K562 (cell line): ENCODE data around the gene ATRIP. TPM values are rescaled to one million over a fixed set of nuclear protein-coding genes. Genes with fewer than 3 reads are reported as not detected.
"Not testable (repeated sequence)": the region's sequence is repeated elsewhere in the genome, so short reads cannot be mapped to it uniquely, and the experiment has no call there.

ENCODE experiments used
- ATAC-seq: fragments of 200-7000 bp; cut with Tn5 transposase; 3 replicates; pipeline ENCODE4 v1.9.1; 2020; ENCODE audit warnings: moderate library complexity
- BruUV-seq: library from RNA; stranded (reverse); fragments of 400-500 nt; replicated peaks from 2 replicates; lab custom pipeline; 2021; lab: Mats Ljungman, UMichigan
- CTCF ChIA-PET: fragments of 300-600 bp; formaldehyde crosslinking; extraction: SDS; loops from one replicate; lab custom pipeline; 2021; ENCODE audit warnings: low intra/inter-chr PET ratio; lab: Yijun Ruan, JAX
- POLR2A ChIA-PET: fragments of 300-600, 350-650 bp; sonication (Branson Sonifier 250); formaldehyde crosslinking; extraction: SDS; loops from one replicate; lab custom pipeline; 2021; ENCODE audit warnings: antibody characterized with exemption, inconsistent platforms; lab: Yijun Ruan, JAX
- DNase-seq, 4 experiments: peaks; one replicate each; pipeline versions ENCODE4 v3.0.0 to v3.0.0-alpha.2; 2011 to 2018; ENCODE audit warnings: low spot score in 3 of 4, mixed read lengths in 3 of 4; ENCODE audit errors: extremely low read depth in 1 of 4
- FAIRE-seq: peaks from 2 replicates; lab custom pipeline; 2011; peaks lifted over from hg19 to GRCh38; lab: Jason Lieb, UNC
- H2AFZ ChIP-seq: 2 replicates; pipeline ENCODE4 v1.6.0; 2011; ENCODE audit warnings: low read depth, low read length, control low read depth, inconsistent platforms
- H3K27ac ChIP-seq: fragments of 200-600 bp; 3 replicates; pipeline ENCODE4 v1.8.0; 2011; ENCODE audit warnings: low read depth, mild to moderate bottlenecking, control low read depth, inconsistent platforms, low read length, moderate library complexity, mixed read lengths; ENCODE audit errors: extremely low read depth
- H3K27me3 ChIP-seq, 2 experiments: fragments of 300-600 bp in 1 of 2; 2 replicates in 1 of 2; 3 replicates in 1 of 2; pipeline versions ENCODE4 v1.6.0 to v1.8.0; 2011; ENCODE audit warnings: inconsistent platforms in 2 of 2, low read length in 2 of 2, mild to moderate bottlenecking in 1 of 2, mixed read lengths in 1 of 2, moderate library complexity in 1 of 2; ENCODE audit not compliant: control insufficient read depth in 2 of 2, insufficient read depth in 2 of 2
- H3K36me3 ChIP-seq: fragments of 300-600 bp; 3 replicates; pipeline ENCODE4 v1.8.0; 2011; ENCODE audit warnings: mild to moderate bottlenecking, low read length, inconsistent platforms; ENCODE audit not compliant: control insufficient read depth, insufficient read depth
- H3K4me1 ChIP-seq, 2 experiments: fragments of 200-600 bp in 1 of 2; replicated peaks in 1 of 2; 2 replicates in 1 of 2; 3 replicates in 1 of 2; pipeline versions ENCODE4 v1.5.1 to v1.8.0; 2011; ENCODE audit warnings: inconsistent platforms in 2 of 2, low read length in 2 of 2, mild to moderate bottlenecking in 1 of 2, mixed read lengths in 1 of 2, moderate library complexity in 1 of 2; ENCODE audit not compliant: control insufficient read depth in 2 of 2, insufficient read depth in 2 of 2
- H3K4me2 ChIP-seq: 2 replicates; pipeline ENCODE4 v1.6.1; 2011; ENCODE audit warnings: low read length, control low read depth, inconsistent platforms, mixed read lengths; ENCODE audit not compliant: insufficient read depth
- H3K4me3 ChIP-seq: fragments of 200-600 bp; sonication (generic), shearing (Covaris generic); 2 replicates; pipeline ENCODE4 v1.5.1; 2016; ENCODE audit warnings: control low read depth, inconsistent platforms
- H3K79me2 ChIP-seq: fragments of 200-600 bp; 3 replicates; pipeline ENCODE4 v1.8.0; 2011; ENCODE audit warnings: low read length, inconsistent platforms; ENCODE audit not compliant: control insufficient read depth, insufficient read depth
- H3K9ac ChIP-seq, 2 experiments: 2 replicates each; pipeline versions ENCODE4 v1.6.0 to v1.6.1; 2011; ENCODE audit warnings: low read depth in 2 of 2, low read length in 2 of 2, control low read depth in 1 of 2, inconsistent platforms in 1 of 2, mild to moderate bottlenecking in 1 of 2, mixed read lengths in 1 of 2; ENCODE audit not compliant: insufficient read depth in 1 of 2
- H3K9me1 ChIP-seq: one replicate; pipeline ENCODE4 v1.6.0; 2011; ENCODE audit warnings: inconsistent platforms, mild to moderate bottlenecking, low read length, moderate library complexity; ENCODE audit not compliant: control insufficient read depth, insufficient read depth
- H3K9me3 ChIP-seq: replicated peaks from 2 replicates; pipeline ENCODE4 v1.5.1; 2011; ENCODE audit warnings: low read depth, low read length, inconsistent platforms; ENCODE audit not compliant: control insufficient read depth, insufficient read depth
- H4K20me1 ChIP-seq: replicated peaks from 2 replicates; pipeline ENCODE4 v1.6.1; 2011; ENCODE audit warnings: low read length, inconsistent platforms, mixed read lengths; ENCODE audit not compliant: control insufficient read depth, insufficient read depth
- EGR1 ChIP-seq: fragments of 450-650 bp; conservative IDR thresholded peaks from 2 replicates; pipeline ENCODE4 v1.6.1; 2017; ENCODE audit warnings: mild to moderate bottlenecking
- NFATC3 ChIP-seq: fragments of 450-650 bp; IDR thresholded peaks from 2 replicates; pipeline ENCODE4 v1.6.1; 2017; ENCODE audit warnings: mild to moderate bottlenecking
- SREBF1 ChIP-seq: fragments of 150-350 bp; IDR thresholded peaks from 2 replicates; pipeline ENCODE4 v1.6.1; 2014; ENCODE audit warnings: antibody characterized with exemption, low read depth, low read length, borderline replicate concordance
- ZNF445 ChIP-seq: fragments of 250-450 bp; sonication (Bioruptor Pico); IDR thresholded peaks from 2 replicates; pipeline ENCODE4 v1.4.0; 2020; ENCODE audit warnings: low read depth, mild to moderate bottlenecking, moderate library complexity
- WGBS: fragments of 100-300 bp; shearing (Covaris generic); methylation state at CpG from one replicate; pipeline ENCODE4 v1.1.6; 2016; ENCODE audit warnings: low coverage, mixed read lengths; ENCODE audit not compliant: insufficient coverage; ENCODE audit errors: missing lambda C conversion rate; 5-methylcytosine and 5-hydroxymethylcytosine counted together
- in situ Hi-C: fragments of 300-500 bp; cut with MboI; formaldehyde crosslinking; loops from 4 replicates; pipeline ENCODE4 v1.15.0; 2018; ENCODE audit warnings: inconsistent platforms, mixed read lengths
- intact Hi-C: fragments of 100-400 bp; cut with micrococcal nuclease; formaldehyde crosslinking; loops from 2 replicates; pipeline ENCODE4 v1.14.2; 2022
- polyA plus RNA-seq, 8 experiments: library from polyadenylated mRNA; depleted of rRNA in 4 of 8; stranded (reverse) in 5 of 8; unstranded in 3 of 8; fragments of >200 nt; fragmentation: Nextera tagmentation in 2 of 8; fragmentation: Illumina TruSeq in 1 of 8; extraction: Ambion mirVana in 2 of 8; extraction: Trizol in 1 of 8; gene quantifications; 2 replicates each; pipeline versions ENCODE4 v1.2.1 to v1.2.3, GENCODE V29; 2011 to 2014; ENCODE audit warnings: inconsistent platforms in 1 of 8, missing spikeins in 1 of 8
- total RNA-seq, 7 experiments: library from RNA; depleted of rRNA in 6 of 7; stranded (reverse); fragments of >200 nt in 6 of 7; fragmentation: Illumina TruSeq in 2 of 7; extraction: Trizol in 2 of 7; gene quantifications; 2 replicates each; pipeline versions ENCODE4 v1.2.1 to v1.2.3, GENCODE V29; 2011 to 2021; ENCODE audit warnings: low replicate concordance in 1 of 7
- TF ChIP-seq, protein P1 (sequence below): fragments of 450-650 bp; IDR thresholded peaks from 2 replicates; pipeline ENCODE4 v1.6.1; 2016; ENCODE audit warnings: mild to moderate bottlenecking, moderate library complexity

Gene ATRIP
- total and polyA plus RNA-seq, 9 of the 15 experiments (the other 6 are each of a cell fraction or from before 2014, with no cell fraction given) = 1.7 to 15.7 (median 10.5) TPM

DNA sequence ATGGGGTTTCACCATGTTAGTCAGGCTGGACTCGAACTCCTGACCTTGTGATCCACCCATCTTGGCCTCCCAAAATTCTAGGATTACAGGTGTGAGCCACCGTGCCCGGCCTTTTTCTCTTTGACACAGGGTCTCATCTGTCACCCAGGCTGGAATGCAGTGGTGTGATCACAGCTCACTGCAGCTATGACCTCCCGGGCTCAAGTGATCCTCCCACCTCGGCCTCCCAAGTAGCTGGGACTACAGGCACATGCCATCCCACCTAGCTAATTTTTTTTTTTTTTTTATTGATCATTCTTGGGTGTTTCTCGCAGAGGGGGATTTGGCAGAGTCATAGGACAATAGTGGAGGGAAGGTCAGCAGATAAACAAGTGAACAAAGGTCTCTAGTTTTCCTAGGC, 36.3 kb downstream of the ATRIP start:
- H3K27ac ChIP-seq, in situ Hi-C loops, H3K27me3 ChIP-seq, H3K79me2 ChIP-seq, CTCF ChIA-PET, H3K4me2 ChIP-seq, H4K20me1 ChIP-seq, H3K9me3 ChIP-seq, H3K4me1 ChIP-seq, FAIRE-seq, H3K9me1 ChIP-seq, DNase-seq, H2AFZ ChIP-seq, BruUV-seq, ATAC-seq, intact Hi-C loops, H3K4me3 ChIP-seq, H3K36me3 ChIP-seq, H3K9ac ChIP-seq: not testable (repeated sequence)
- 73% methylated on average over 4 of the region's 6 CpGs for WGBS
- POLR2A ChIA-PET = interaction anchor here (0.6 to 0.9 kb wide), 3 partner anchors 11 to 638 kb away, joined by 3 read pairs; partner anchors contain the start of genes PFKFB4 and USP19

GRCh38 chr3:48486952-48487351, 40.4 kb downstream of the ATRIP start:
- in situ Hi-C loops = no loop called here
- no peaks in the 10 kb centered on the region for H3K4me1 ChIP-seq
- intact Hi-C loops = no loop called here
- H3K36me3 ChIP-seq = no peaks in the 10 kb centered on the region
- CTCF ChIA-PET = no interaction called here
- no peaks in the 10 kb centered on the region for H4K20me1 ChIP-seq
- no peaks in the 10 kb centered on the region for H3K9me3 ChIP-seq
- no peak overlapping the region for H3K9ac ChIP-seq
- H3K27me3 ChIP-seq = no peaks in the 10 kb centered on the region
- FAIRE-seq (no peak), DNase-seq (no peak), ATAC-seq (no peak)
- POLR2A ChIA-PET = no interaction called here
- H3K4me3 ChIP-seq = no peak overlapping the region
- BruUV-seq = no TSS peak
- no peak overlapping the region for H2AFZ ChIP-seq
- no peak overlapping the region for H3K27ac ChIP-seq
- no peaks in the 10 kb centered on the region for H3K79me2 ChIP-seq
- WGBS = 54% methylated on average over 5 of the region's 5 CpGs
- no peak overlapping the region for H3K4me2 ChIP-seq
- no peaks in the 10 kb centered on the region for H3K9me1 ChIP-seq
- TF ChIP-seq ZNF445 (CRISPR knock-in tag) (no peak), EGR1 (peak; percentile 58), SREBF1 (no peak), NFATC3 (no peak)
- TF ChIP-seq, protein P1, sequence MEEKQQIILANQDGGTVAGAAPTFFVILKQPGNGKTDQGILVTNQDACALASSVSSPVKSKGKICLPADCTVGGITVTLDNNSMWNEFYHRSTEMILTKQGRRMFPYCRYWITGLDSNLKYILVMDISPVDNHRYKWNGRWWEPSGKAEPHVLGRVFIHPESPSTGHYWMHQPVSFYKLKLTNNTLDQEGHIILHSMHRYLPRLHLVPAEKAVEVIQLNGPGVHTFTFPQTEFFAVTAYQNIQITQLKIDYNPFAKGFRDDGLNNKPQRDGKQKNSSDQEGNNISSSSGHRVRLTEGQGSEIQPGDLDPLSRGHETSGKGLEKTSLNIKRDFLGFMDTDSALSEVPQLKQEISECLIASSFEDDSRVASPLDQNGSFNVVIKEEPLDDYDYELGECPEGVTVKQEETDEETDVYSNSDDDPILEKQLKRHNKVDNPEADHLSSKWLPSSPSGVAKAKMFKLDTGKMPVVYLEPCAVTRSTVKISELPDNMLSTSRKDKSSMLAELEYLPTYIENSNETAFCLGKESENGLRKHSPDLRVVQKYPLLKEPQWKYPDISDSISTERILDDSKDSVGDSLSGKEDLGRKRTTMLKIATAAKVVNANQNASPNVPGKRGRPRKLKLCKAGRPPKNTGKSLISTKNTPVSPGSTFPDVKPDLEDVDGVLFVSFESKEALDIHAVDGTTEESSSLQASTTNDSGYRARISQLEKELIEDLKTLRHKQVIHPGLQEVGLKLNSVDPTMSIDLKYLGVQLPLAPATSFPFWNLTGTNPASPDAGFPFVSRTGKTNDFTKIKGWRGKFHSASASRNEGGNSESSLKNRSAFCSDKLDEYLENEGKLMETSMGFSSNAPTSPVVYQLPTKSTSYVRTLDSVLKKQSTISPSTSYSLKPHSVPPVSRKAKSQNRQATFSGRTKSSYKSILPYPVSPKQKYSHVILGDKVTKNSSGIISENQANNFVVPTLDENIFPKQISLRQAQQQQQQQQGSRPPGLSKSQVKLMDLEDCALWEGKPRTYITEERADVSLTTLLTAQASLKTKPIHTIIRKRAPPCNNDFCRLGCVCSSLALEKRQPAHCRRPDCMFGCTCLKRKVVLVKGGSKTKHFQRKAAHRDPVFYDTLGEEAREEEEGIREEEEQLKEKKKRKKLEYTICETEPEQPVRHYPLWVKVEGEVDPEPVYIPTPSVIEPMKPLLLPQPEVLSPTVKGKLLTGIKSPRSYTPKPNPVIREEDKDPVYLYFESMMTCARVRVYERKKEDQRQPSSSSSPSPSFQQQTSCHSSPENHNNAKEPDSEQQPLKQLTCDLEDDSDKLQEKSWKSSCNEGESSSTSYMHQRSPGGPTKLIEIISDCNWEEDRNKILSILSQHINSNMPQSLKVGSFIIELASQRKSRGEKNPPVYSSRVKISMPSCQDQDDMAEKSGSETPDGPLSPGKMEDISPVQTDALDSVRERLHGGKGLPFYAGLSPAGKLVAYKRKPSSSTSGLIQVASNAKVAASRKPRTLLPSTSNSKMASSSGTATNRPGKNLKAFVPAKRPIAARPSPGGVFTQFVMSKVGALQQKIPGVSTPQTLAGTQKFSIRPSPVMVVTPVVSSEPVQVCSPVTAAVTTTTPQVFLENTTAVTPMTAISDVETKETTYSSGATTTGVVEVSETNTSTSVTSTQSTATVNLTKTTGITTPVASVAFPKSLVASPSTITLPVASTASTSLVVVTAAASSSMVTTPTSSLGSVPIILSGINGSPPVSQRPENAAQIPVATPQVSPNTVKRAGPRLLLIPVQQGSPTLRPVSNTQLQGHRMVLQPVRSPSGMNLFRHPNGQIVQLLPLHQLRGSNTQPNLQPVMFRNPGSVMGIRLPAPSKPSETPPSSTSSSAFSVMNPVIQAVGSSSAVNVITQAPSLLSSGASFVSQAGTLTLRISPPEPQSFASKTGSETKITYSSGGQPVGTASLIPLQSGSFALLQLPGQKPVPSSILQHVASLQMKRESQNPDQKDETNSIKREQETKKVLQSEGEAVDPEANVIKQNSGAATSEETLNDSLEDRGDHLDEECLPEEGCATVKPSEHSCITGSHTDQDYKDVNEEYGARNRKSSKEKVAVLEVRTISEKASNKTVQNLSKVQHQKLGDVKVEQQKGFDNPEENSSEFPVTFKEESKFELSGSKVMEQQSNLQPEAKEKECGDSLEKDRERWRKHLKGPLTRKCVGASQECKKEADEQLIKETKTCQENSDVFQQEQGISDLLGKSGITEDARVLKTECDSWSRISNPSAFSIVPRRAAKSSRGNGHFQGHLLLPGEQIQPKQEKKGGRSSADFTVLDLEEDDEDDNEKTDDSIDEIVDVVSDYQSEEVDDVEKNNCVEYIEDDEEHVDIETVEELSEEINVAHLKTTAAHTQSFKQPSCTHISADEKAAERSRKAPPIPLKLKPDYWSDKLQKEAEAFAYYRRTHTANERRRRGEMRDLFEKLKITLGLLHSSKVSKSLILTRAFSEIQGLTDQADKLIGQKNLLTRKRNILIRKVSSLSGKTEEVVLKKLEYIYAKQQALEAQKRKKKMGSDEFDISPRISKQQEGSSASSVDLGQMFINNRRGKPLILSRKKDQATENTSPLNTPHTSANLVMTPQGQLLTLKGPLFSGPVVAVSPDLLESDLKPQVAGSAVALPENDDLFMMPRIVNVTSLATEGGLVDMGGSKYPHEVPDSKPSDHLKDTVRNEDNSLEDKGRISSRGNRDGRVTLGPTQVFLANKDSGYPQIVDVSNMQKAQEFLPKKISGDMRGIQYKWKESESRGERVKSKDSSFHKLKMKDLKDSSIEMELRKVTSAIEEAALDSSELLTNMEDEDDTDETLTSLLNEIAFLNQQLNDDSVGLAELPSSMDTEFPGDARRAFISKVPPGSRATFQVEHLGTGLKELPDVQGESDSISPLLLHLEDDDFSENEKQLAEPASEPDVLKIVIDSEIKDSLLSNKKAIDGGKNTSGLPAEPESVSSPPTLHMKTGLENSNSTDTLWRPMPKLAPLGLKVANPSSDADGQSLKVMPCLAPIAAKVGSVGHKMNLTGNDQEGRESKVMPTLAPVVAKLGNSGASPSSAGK = no peak
